ENCODE data around the gene LIM2.

Gene LIM2

GRCh38 chr19:51345076-51345620, 42.6 kb downstream of the LIM2 start:
- Histone ChIP-seq H3K27ac (ENCODE audit: low read depth, low read length) (no peak overlapping the region), H3K27me3 (ENCODE audit: insufficient read depth, low read length) (peaks cover 9% of the 10 kb centered on the region), H3K4me1 (ENCODE audit: control insufficient read depth in 1 of 2, insufficient read depth in 2 of 2, low read length in 2 of 2) (peaks cover 2 to 3% of the 10 kb centered on the region in 2 experiments), H2AFZ (ENCODE audit: insufficient read depth, low read length, poor library complexity) (no peak overlapping the region), H3K4ac (ENCODE audit: low read depth, low read length) (no peak overlapping the region), H4K12ac (ENCODE audit: low read depth, low read length) (no peak overlapping the region), H3K4me2 (ENCODE audit: low read length) (no peak overlapping the region), H2BK120ac (ENCODE audit: insufficient read depth, low read length, poor library complexity) (no peak overlapping the region), H3K18ac (ENCODE audit: low read length) (no peak overlapping the region), H3K79me1 (ENCODE audit: low read length) (no peaks in the 10 kb centered on the region), H4K91ac (ENCODE audit: low read depth, low read length) (no peak overlapping the region), H2BK12ac (ENCODE audit: low read length) (no peak overlapping the region), H3K14ac (ENCODE audit: low read length) (no peak overlapping the region), H3K9ac (ENCODE audit: low read length) (no peak overlapping the region), H3K36me3 (ENCODE audit: control insufficient read depth in 1 of 2, insufficient read depth in 2 of 2, low read length in 2 of 2) (peaks cover 17 to 18% of the 10 kb centered on the region in 2 experiments), H2AK5ac (ENCODE audit: low read length) (no peak overlapping the region), H3K23ac (ENCODE audit: low read length) (no peak overlapping the region), H3K4me3 (ENCODE audit: low read depth, low read length) (no peak overlapping the region), H3K79me2 (ENCODE audit: control insufficient read depth, insufficient read depth, low read length, poor library complexity) (no peaks in the 10 kb centered on the region), H2BK5ac (ENCODE audit: low read depth, low read length, poor library complexity) (no peak overlapping the region), H3K9me3 (ENCODE audit: insufficient read depth, low read depth, low read length) (no peaks in the 10 kb centered on the region), H4K8ac (ENCODE audit: low read depth, low read length) (no peak overlapping the region)
- DNase-seq = no peak
- no CpG with 5 or more reads among the region's 9 CpGs for WGBS (ENCODE audit: extremely low coverage, insufficient coverage, insufficient read length)

DNA sequence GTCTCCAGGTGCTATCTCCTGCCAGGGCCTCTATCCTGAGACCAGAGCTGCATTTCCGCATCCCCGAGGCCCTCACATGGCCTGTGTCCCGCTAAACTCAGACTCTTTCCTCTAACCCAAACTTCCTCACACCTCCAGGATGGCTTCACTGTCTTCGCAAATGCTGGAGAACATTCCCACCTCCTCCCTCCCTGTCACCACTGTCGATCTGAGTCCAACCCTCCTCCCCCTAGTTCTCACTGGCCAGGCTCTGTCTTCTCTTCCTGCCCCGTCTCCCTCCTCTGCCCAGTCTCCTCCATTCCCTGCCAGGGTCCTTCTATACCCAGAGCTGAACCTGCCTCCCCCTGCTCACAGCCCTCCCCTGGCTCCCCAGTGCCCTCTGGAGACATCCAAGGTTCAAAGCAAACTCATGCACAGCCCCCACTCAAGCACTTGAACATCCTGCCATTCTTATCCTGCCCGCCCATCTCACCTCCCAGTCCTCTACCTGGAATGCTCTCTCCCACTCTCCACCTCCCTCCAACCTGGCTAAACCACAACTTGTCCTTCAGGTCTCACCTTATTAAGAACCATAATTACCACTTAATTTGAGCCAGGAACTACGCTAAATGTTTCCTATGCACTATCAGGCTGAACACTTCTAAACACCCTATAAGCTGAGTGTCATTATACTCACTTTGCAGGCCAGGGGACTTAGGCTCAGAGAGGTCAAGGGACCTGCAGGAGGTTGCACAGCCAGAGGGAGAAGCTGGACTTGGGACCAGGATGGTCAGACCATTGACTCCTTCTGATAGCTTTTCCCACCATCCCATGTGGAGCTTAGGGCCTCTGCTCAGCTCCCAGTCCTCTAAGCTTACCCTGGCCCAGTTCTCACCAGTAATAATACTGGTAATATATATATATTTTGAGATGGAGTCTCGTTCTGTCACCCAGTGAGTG, 44.9 kb downstream of the LIM2 start:
- H2BK12ac ChIP-seq (ENCODE audit: low read length) = no peak overlapping the region
- no peak overlapping the region for H3K4ac ChIP-seq (ENCODE audit: low read depth, low read length)
- H3K79me2 ChIP-seq (ENCODE audit: control insufficient read depth, insufficient read depth, low read length, poor library complexity) = no peaks in the 10 kb centered on the region
- H3K27ac ChIP-seq (ENCODE audit: low read depth, low read length) = no peak overlapping the region
- no peak overlapping the region for H2BK5ac ChIP-seq (ENCODE audit: low read depth, low read length, poor library complexity)
- H2AFZ ChIP-seq (ENCODE audit: insufficient read depth, low read length, poor library complexity) = no peak overlapping the region
- peaks cover 7% of the 10 kb centered on the region for H3K79me1 ChIP-seq (ENCODE audit: low read length)
- H4K8ac ChIP-seq (ENCODE audit: low read depth, low read length) = no peak overlapping the region
- no peak overlapping the region for H3K18ac ChIP-seq (ENCODE audit: low read length)
- H4K12ac ChIP-seq (ENCODE audit: low read depth, low read length) = no peak overlapping the region
- H3K27me3 ChIP-seq (ENCODE audit: insufficient read depth, low read length) = peaks cover 9% of the 10 kb centered on the region
- no CpG with 5 or more reads among the region's 9 CpGs for WGBS (ENCODE audit: extremely low coverage, insufficient coverage, insufficient read length)
- H3K23ac ChIP-seq (ENCODE audit: low read length) = no peak overlapping the region
- peaks cover 2 to 7% of the 10 kb centered on the region in 2 experiments for H3K4me1 ChIP-seq (ENCODE audit: control insufficient read depth in 1 of 2, insufficient read depth in 2 of 2, low read length in 2 of 2)
- H3K4me2 ChIP-seq (ENCODE audit: low read length) = no peak overlapping the region
- no peak overlapping the region for H2AK5ac ChIP-seq (ENCODE audit: low read length)
- H3K9me3 ChIP-seq (ENCODE audit: insufficient read depth, low read depth, low read length) = no peaks in the 10 kb centered on the region
- no peak overlapping the region for H3K4me3 ChIP-seq (ENCODE audit: low read depth, low read length)
- peaks cover 12 to 16% of the 10 kb centered on the region in 2 experiments for H3K36me3 ChIP-seq (ENCODE audit: control insufficient read depth in 1 of 2, insufficient read depth in 2 of 2, low read length in 2 of 2)
- DNase-seq = no peak
- no peak overlapping the region for H4K91ac ChIP-seq (ENCODE audit: low read depth, low read length)
- no peak overlapping the region for H2BK120ac ChIP-seq (ENCODE audit: insufficient read depth, low read length, poor library complexity)
- H3K14ac ChIP-seq (ENCODE audit: low read length) = no peak overlapping the region
- no peak overlapping the region for H3K9ac ChIP-seq (ENCODE audit: low read length)

DNA sequence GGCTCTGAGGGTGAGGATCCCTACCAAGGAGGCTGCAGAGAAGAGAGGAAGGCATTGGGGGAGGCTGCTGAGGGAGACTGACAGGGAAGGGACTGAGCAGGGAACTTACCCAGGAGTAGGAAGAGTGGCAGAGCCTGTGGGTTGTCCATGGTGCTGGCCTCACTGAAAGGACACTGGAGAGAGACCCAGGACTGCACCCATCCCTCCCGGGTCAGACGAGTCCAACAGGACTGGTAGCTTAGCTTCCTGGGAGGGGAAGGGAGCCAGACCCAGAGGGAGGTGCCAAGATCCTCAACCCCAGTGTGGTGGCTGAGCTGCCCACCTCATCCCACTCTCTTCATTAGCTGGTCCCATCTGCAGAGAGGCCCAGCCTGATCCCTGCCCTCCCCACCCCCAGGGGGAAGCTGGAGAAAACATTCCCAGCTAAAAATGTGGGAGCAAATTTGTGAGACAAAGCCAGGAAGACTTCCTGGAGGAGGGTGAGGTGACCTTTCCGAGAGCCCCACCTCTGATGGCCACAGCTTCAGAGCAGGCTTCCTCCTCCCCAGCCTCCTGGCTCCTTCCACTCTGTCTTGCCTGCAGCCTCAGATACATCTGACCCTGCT, 45.7 kb downstream of the LIM2 start, which contains the start of gene VSIG10L:
TSS of gene VSIG10L (minus strand) at position 164 of the 605 bp plus-strand sequence. CDS start at position 149, 15 bp downstream.
- H4K8ac ChIP-seq (ENCODE audit: low read depth, low read length) = no peak within 1 kb of the TSS
- peaks cover 2 to 7% of the 10 kb centered on the region in 2 experiments for H3K4me1 ChIP-seq (ENCODE audit: control insufficient read depth in 1 of 2, insufficient read depth in 2 of 2, low read length in 2 of 2)
- H3K27ac ChIP-seq (ENCODE audit: low read depth, low read length) = no peak within 1 kb of the TSS
- no peak within 1 kb of the TSS for H3K14ac ChIP-seq (ENCODE audit: low read length)
- no peaks in the 10 kb centered on the region for H3K79me2 ChIP-seq (ENCODE audit: control insufficient read depth, insufficient read depth, low read length, poor library complexity)
- DNase-seq = peak in 1 of 2 donors; percentile 9
- peaks cover 7% of the 10 kb centered on the region for H3K79me1 ChIP-seq (ENCODE audit: low read length)
- H3K27me3 ChIP-seq (ENCODE audit: insufficient read depth, low read length) = peaks cover 9% of the 10 kb centered on the region
- no peak within 1 kb of the TSS for H3K23ac ChIP-seq (ENCODE audit: low read length)
- H3K4me2 ChIP-seq (ENCODE audit: low read length) = no peak within 1 kb of the TSS
- no peak within 1 kb of the TSS for H4K12ac ChIP-seq (ENCODE audit: low read depth, low read length)
- H2BK120ac ChIP-seq (ENCODE audit: insufficient read depth, low read length, poor library complexity) = no peak within 1 kb of the TSS
- WGBS (ENCODE audit: extremely low coverage, insufficient coverage, insufficient read length) = no CpG with 5 or more reads among the region's 3 CpGs
- H3K4me3 ChIP-seq (ENCODE audit: low read depth, low read length) = no peak within 1 kb of the TSS
- no peak within 1 kb of the TSS for H2AFZ ChIP-seq (ENCODE audit: insufficient read depth, low read length, poor library complexity)
- H4K91ac ChIP-seq (ENCODE audit: low read depth, low read length) = no peak within 1 kb of the TSS
- H2BK5ac ChIP-seq (ENCODE audit: low read depth, low read length, poor library complexity) = no peak within 1 kb of the TSS
- no peak within 1 kb of the TSS for H2BK12ac ChIP-seq (ENCODE audit: low read length)
- peaks cover 12 to 13% of the 10 kb centered on the region in 2 experiments for H3K36me3 ChIP-seq (ENCODE audit: control insufficient read depth in 1 of 2, insufficient read depth in 2 of 2, low read length in 2 of 2)
- no peak within 1 kb of the TSS for H3K18ac ChIP-seq (ENCODE audit: low read length)
- no peaks in the 10 kb centered on the region for H3K9me3 ChIP-seq (ENCODE audit: insufficient read depth, low read depth, low read length)
- no peak within 1 kb of the TSS for H3K9ac ChIP-seq (ENCODE audit: low read length)
- no peak within 1 kb of the TSS for H2AK5ac ChIP-seq (ENCODE audit: low read length)
- no peak within 1 kb of the TSS for H3K4ac ChIP-seq (ENCODE audit: low read depth, low read length)

DNA sequence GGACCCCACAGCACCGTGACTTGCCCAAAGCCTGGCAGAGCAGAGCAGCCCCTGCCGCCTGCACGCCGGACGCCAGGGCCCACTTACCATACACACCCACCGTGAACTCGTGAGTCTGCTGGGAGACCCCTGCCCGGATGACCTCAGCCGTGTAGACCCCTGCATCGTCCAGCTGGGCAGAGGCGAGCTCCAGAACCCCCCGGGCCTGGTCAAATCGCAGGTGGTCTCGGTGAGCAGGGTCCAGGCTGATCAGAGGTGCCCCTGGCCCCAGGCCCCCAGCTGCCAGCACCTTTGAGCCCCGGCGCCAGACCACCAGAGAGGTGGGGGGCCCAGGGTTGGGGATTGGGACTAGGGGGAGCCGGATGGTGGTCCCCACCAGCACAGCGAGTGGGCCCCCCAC, 46.7 kb downstream of the LIM2 start:
- H3K9ac ChIP-seq (ENCODE audit: low read length) = no peak overlapping the region
- H2AK5ac ChIP-seq (ENCODE audit: low read length) = no peak overlapping the region
- no peak for DNase-seq
- no peak overlapping the region for H2BK5ac ChIP-seq (ENCODE audit: low read depth, low read length, poor library complexity)
- no peak overlapping the region for H3K4ac ChIP-seq (ENCODE audit: low read depth, low read length)
- no peak overlapping the region for H3K23ac ChIP-seq (ENCODE audit: low read length)
- H3K4me1 ChIP-seq (ENCODE audit: control insufficient read depth in 1 of 2, insufficient read depth in 2 of 2, low read length in 2 of 2) = peaks cover 2 to 7% of the 10 kb centered on the region in 2 experiments
- no peaks in the 10 kb centered on the region for H3K79me2 ChIP-seq (ENCODE audit: control insufficient read depth, insufficient read depth, low read length, poor library complexity)
- H3K18ac ChIP-seq (ENCODE audit: low read length) = no peak overlapping the region
- H2AFZ ChIP-seq (ENCODE audit: insufficient read depth, low read length, poor library complexity) = no peak overlapping the region
- no peak overlapping the region for H3K27ac ChIP-seq (ENCODE audit: low read depth, low read length)
- H2BK120ac ChIP-seq (ENCODE audit: insufficient read depth, low read length, poor library complexity) = no peak overlapping the region
- peaks cover 7% of the 10 kb centered on the region for H3K79me1 ChIP-seq (ENCODE audit: low read length)
- H3K27me3 ChIP-seq (ENCODE audit: insufficient read depth, low read length) = peaks cover 9% of the 10 kb centered on the region
- WGBS (ENCODE audit: extremely low coverage, insufficient coverage, insufficient read length) = no CpG with 5 or more reads among the region's 18 CpGs
- H2BK12ac ChIP-seq (ENCODE audit: low read length) = no peak overlapping the region
- no peak overlapping the region for H3K14ac ChIP-seq (ENCODE audit: low read length)
- peaks cover 7 to 10% of the 10 kb centered on the region in 2 experiments for H3K36me3 ChIP-seq (ENCODE audit: control insufficient read depth in 1 of 2, insufficient read depth in 2 of 2, low read length in 2 of 2)
- H3K4me2 ChIP-seq (ENCODE audit: low read length) = no peak overlapping the region
- no peak overlapping the region for H4K8ac ChIP-seq (ENCODE audit: low read depth, low read length)
- H3K4me3 ChIP-seq (ENCODE audit: low read depth, low read length) = no peak overlapping the region
- H4K91ac ChIP-seq (ENCODE audit: low read depth, low read length) = no peak overlapping the region
- H3K9me3 ChIP-seq (ENCODE audit: insufficient read depth, low read depth, low read length) = no peaks in the 10 kb centered on the region
- no peak overlapping the region for H4K12ac ChIP-seq (ENCODE audit: low read depth, low read length)
